Endothelial cell of umbilical vein (primary cell): ENCODE data around the gene PNKD. TPM values are rescaled to one million over a fixed set of nuclear protein-coding genes. Genes with fewer than 3 reads are reported as not detected.

ENCODE experiments used
- BruUV-seq: library from RNA; stranded (reverse); fragments of 400-500 nt; replicated peaks from 2 replicates; lab custom pipeline; 2021; lab: Mats Ljungman, UMichigan
- CTCF ChIA-PET: fragments of 300-600, 350-600 bp; sonication (Branson Sonifier 250); formaldehyde crosslinking; loops from one replicate; lab custom pipeline; 2021; ENCODE audit warnings: antibody characterized with exemption, inconsistent platforms; lab: Charles Lee
- POLR2A ChIA-PET: fragments of 300-600, 350-600 bp; sonication (Branson Sonifier 250); formaldehyde crosslinking; loops from one replicate; lab custom pipeline; 2021; ENCODE audit warnings: antibody characterized with exemption, inconsistent platforms; lab: Charles Lee
- DNase-seq: peaks from one replicate; pipeline ENCODE4 v3.0.0-alpha.2; 2011; ENCODE audit warnings: low read depth, low spot score
- FAIRE-seq: peaks from 2 replicates; lab custom pipeline; 2011; peaks lifted over from hg19 to GRCh38; lab: Jason Lieb, UNC
- H2AFZ ChIP-seq: 2 replicates; pipeline ENCODE4 v1.6.0; 2012; ENCODE audit warnings: low read depth, low read length, control low read depth, inconsistent platforms
- H3K27ac ChIP-seq: 2 replicates; pipeline ENCODE4 v1.5.1; 2011; ENCODE audit warnings: low read depth, mild to moderate bottlenecking, control low read depth, low read length, moderate library complexity; ENCODE audit not compliant: insufficient read depth
- H3K27me3 ChIP-seq, 2 experiments: 2 replicates each; pipeline versions ENCODE4 v1.6.0 to v1.6.1; 2011; ENCODE audit warnings: low read length in 2 of 2, mixed read lengths in 1 of 2; ENCODE audit not compliant: control insufficient read depth in 2 of 2, insufficient read depth in 2 of 2
- H3K36me3 ChIP-seq, 2 experiments: 2 replicates in 1 of 2; 3 replicates in 1 of 2; pipeline ENCODE4 v1.5.1; 2011; ENCODE audit warnings: low read length in 2 of 2, mild to moderate bottlenecking in 1 of 2, moderate library complexity in 1 of 2; ENCODE audit not compliant: control insufficient read depth in 2 of 2, insufficient read depth in 2 of 2; ENCODE audit errors: extremely low read depth in 1 of 2
- H3K4me1 ChIP-seq: 3 replicates; pipeline ENCODE4 v1.5.1; 2011; ENCODE audit warnings: mild to moderate bottlenecking, low read length; ENCODE audit not compliant: control insufficient read depth, insufficient read depth; ENCODE audit errors: extremely low read depth
- H3K4me2 ChIP-seq: 2 replicates; pipeline ENCODE4 v1.6.1; 2011; ENCODE audit warnings: low read length, control low read depth, mixed read lengths; ENCODE audit not compliant: insufficient read depth
- H3K4me3 ChIP-seq, 3 experiments: fragments of 200-600 bp in 1 of 3; sonication (generic), shearing (Covaris generic) in 1 of 3; replicated peaks in 1 of 3; 2 replicates each; pipeline ENCODE4 v1.5.1; 2011 to 2016; ENCODE audit warnings: control low read depth in 3 of 3, low read length in 3 of 3, mild to moderate bottlenecking in 2 of 3, inconsistent platforms in 1 of 3, low read depth in 1 of 3, moderate library complexity in 1 of 3; ENCODE audit not compliant: insufficient read depth in 1 of 3
- H3K79me2 ChIP-seq: 2 replicates; pipeline ENCODE4 v1.6.0; 2012; ENCODE audit warnings: low read length, inconsistent platforms; ENCODE audit not compliant: control insufficient read depth, insufficient read depth
- H3K9ac ChIP-seq: replicated peaks from 2 replicates; pipeline ENCODE3; 2011; ENCODE audit warnings: low read length, control low read depth; ENCODE audit not compliant: insufficient read depth; ENCODE audit errors: extremely low read depth
- H3K9me1 ChIP-seq: replicated peaks from 3 replicates; pipeline ENCODE4 v1.6.0; 2011; ENCODE audit warnings: mild to moderate bottlenecking, low read length; ENCODE audit not compliant: control insufficient read depth, insufficient read depth; ENCODE audit errors: extremely low read depth
- H3K9me3 ChIP-seq: replicated peaks from 2 replicates; pipeline ENCODE4 v1.5.1; 2012; ENCODE audit warnings: low read length, inconsistent platforms; ENCODE audit not compliant: control insufficient read depth, insufficient read depth
- H4K20me1 ChIP-seq: replicated peaks from 2 replicates; pipeline ENCODE3; 2011; ENCODE audit warnings: mild to moderate bottlenecking, low read length; ENCODE audit not compliant: control insufficient read depth, insufficient read depth; ENCODE audit errors: extremely low read depth
- EZH2 ChIP-seq: IDR thresholded peaks from 2 replicates; pipeline ENCODE4 v1.6.1; 2012; ENCODE audit warnings: borderline replicate concordance, low read depth, mild to moderate bottlenecking, moderate library complexity, low read length, inconsistent platforms; ENCODE audit not compliant: severe bottlenecking
- FOS ChIP-seq: IDR thresholded peaks from 2 replicates; pipeline ENCODE4 v1.6.1; 2011; ENCODE audit warnings: mild to moderate bottlenecking, low read length, moderate library complexity, borderline replicate concordance; ENCODE audit not compliant: insufficient read depth
- GATA2 ChIP-seq: IDR thresholded peaks from 2 replicates; pipeline ENCODE4 v1.7.0; 2011; ENCODE audit warnings: low read depth, mild to moderate bottlenecking, moderate library complexity, mixed read lengths, low read length; ENCODE audit not compliant: insufficient read length, insufficient read depth
- JUN ChIP-seq: IDR thresholded peaks from 2 replicates; pipeline ENCODE4 v1.6.1; 2011; ENCODE audit warnings: borderline replicate concordance, low read depth; ENCODE audit not compliant: insufficient read length, insufficient read depth
- MYC ChIP-seq: IDR thresholded peaks from one replicate; pipeline ENCODE4 v1.6.1; 2011; ENCODE audit warnings: mild to moderate bottlenecking, low read depth, low read length
- POLR2A ChIP-seq: IDR thresholded peaks from 2 replicates; pipeline ENCODE4 v1.6.1; 2012; ENCODE audit warnings: low read depth, mild to moderate bottlenecking, control low read depth, low read length
- POLR2AphosphoS5 ChIP-seq: IDR thresholded peaks from 2 replicates; pipeline ENCODE4 v1.6.1; 2012; ENCODE audit warnings: low read depth, mild to moderate bottlenecking, control low read depth, low read length, moderate library complexity; ENCODE audit not compliant: insufficient read depth
- dilution Hi-C: fragments of 300-500 bp; cut with MboI; formaldehyde crosslinking; loops from one replicate; pipeline ENCODE4 v1.15.0; 2019; ENCODE audit warnings: low sequenced_read_pairs; ENCODE audit not compliant: extremely low pct_ligation_motif_present
- intact Hi-C: fragments of 100-400 bp; cut with micrococcal nuclease; formaldehyde crosslinking; loops from one replicate; pipeline ENCODE4 v1.10.0; 2022
- polyA plus RNA-seq, 4 experiments: library from polyadenylated mRNA; depleted of rRNA in 3 of 4; stranded (reverse) in 3 of 4; unstranded in 1 of 4; fragments of >200 nt; gene quantifications; 2 replicates each; pipeline versions ENCODE4 v1.2.1 to v1.2.3, GENCODE V29; 2011 to 2012; ENCODE audit warnings: missing spikeins in 1 of 4
- total RNA-seq: library from RNA; stranded (reverse); gene quantifications from 2 replicates; pipeline ENCODE4 v1.2.3, GENCODE V29; 2021
- TF ChIP-seq, protein P1 (sequence below), 2 donors: IDR thresholded peaks; 1 replicate in 1 of 2; 2 replicates in 1 of 2; pipeline ENCODE4 v1.5.1; 2011; ENCODE audit warnings: low read length in 2 of 2, mild to moderate bottlenecking in 2 of 2, moderate library complexity in 2 of 2, control low read depth in 1 of 2, inconsistent platforms in 1 of 2, low read depth in 1 of 2; ENCODE audit not compliant: insufficient read depth in 1 of 2; ENCODE audit errors: extremely low read depth in 1 of 2
- TF ChIP-seq, protein P2 (sequence below): IDR thresholded peaks from 2 replicates; pipeline ENCODE4 v1.6.1; 2011; ENCODE audit not compliant: insufficient read depth, insufficient read length

PNKD gene
- total and polyA plus RNA-seq, 2 donors (not counting 3 experiments of a cell fraction or from before 2014, with no cell fraction given), result 56.1 to 88.3 TPM

DNA sequence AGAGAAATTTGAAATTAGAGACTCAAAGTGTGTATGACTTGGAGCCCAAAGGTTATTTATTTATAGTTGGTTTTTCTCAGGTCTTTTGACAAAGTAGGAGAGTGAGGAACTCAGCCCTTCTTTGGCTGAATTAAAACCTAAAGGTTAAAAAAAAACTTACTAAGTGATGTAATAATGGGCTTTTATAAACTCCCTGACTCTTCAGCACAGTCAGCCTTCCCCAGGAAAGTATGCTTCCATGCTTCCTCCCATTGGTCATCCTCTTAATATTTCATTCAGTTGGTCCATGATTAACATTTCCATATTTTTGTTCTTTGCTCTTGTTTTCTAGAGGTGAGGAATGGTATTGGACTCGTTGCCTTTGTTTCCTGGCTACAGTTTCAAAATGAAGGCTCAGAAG, 46.1 kb upstream of the PNKD start:
- dilution Hi-C loops, result no loop called here
- Histone ChIP-seq H3K27ac (no peak overlapping the region), H3K4me3 (no peak overlapping the region), H3K4me2 (no peak overlapping the region), H3K4me1 (peaks cover 61% of the 10 kb centered on the region), H4K20me1 (peaks cover 11% of the 10 kb centered on the region), H3K9me1 (no peaks in the 10 kb centered on the region), H3K27me3 (no peaks in the 10 kb centered on the region), H3K79me2 (peaks cover 80% of the 10 kb centered on the region), H3K36me3 (peaks cover 10 to 34% of the 10 kb centered on the region in 2 experiments), H3K9ac (no peak overlapping the region), H2AFZ (no peak overlapping the region), H3K9me3 (no peaks in the 10 kb centered on the region)
- DNase-seq (no peak), FAIRE-seq (no peak)
- no peak for TF ChIP-seq EZH2
- no peak for TF ChIP-seq JUN
- TF ChIP-seq GATA2, result no peak
- POLR2A ChIA-PET, result no interaction called here
- BruUV-seq, result no TSS peak
- CTCF ChIA-PET, result no interaction called here
- intact Hi-C loops, result no loop called here

DNA sequence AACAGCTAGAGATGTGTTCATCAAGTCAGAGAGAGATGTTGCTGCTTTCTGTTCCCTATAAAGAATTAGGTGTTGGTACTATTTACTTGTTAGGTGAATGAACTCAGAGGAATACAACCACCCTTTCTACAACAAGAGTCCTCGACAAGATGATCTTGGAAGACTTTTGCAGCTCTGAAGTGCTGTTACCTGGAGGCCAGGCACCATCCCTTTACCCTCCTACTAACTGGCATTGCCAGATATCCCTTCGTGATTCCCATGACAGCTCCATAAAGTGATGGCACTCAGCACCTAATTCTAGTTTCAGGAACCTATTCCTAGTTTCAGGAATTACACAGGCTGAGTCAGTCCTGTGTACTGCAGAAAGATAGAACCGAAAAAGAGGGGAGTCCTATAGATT, 43.4 kb upstream of the PNKD start:
- Histone ChIP-seq H3K27ac (no peak overlapping the region), H3K9me1 (no peaks in the 10 kb centered on the region), H4K20me1 (peaks cover 5% of the 10 kb centered on the region), H2AFZ (no peak overlapping the region), H3K79me2 (peaks cover 75% of the 10 kb centered on the region), H3K27me3 (no peaks in the 10 kb centered on the region), H3K9me3 (no peaks in the 10 kb centered on the region), H3K4me2 (no peak overlapping the region), H3K4me3 (no peak overlapping the region), H3K9ac (no peak overlapping the region), H3K4me1 (peaks cover 50% of the 10 kb centered on the region), H3K36me3 (peaks cover 25 to 36% of the 10 kb centered on the region in 2 experiments)
- dilution Hi-C loops, result no loop called here
- DNase-seq (no peak), FAIRE-seq (no peak)
- no TSS peak for BruUV-seq
- intact Hi-C loops, result loop anchor here (5.0 kb wide), 1 partner anchor 180 kb away; no protein-coding TSS in a partner anchor
- ChIA-PET CTCF (interaction anchor here (0.9 to 1.2 kb wide), 2 partner anchors 46 to 67 kb away, joined by 3 to 5 read pairs; no protein-coding TSS in a partner anchor), POLR2A (interaction anchor here (0.6 to 1.4 kb wide), 2 partner anchors 11 to 132 kb away, joined by 3 read pairs; partner anchors contain the start of gene ARPC2)
- TF ChIP-seq, protein P1, sequence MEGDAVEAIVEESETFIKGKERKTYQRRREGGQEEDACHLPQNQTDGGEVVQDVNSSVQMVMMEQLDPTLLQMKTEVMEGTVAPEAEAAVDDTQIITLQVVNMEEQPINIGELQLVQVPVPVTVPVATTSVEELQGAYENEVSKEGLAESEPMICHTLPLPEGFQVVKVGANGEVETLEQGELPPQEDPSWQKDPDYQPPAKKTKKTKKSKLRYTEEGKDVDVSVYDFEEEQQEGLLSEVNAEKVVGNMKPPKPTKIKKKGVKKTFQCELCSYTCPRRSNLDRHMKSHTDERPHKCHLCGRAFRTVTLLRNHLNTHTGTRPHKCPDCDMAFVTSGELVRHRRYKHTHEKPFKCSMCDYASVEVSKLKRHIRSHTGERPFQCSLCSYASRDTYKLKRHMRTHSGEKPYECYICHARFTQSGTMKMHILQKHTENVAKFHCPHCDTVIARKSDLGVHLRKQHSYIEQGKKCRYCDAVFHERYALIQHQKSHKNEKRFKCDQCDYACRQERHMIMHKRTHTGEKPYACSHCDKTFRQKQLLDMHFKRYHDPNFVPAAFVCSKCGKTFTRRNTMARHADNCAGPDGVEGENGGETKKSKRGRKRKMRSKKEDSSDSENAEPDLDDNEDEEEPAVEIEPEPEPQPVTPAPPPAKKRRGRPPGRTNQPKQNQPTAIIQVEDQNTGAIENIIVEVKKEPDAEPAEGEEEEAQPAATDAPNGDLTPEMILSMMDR (IDR thresholded peaks at IDR 0.05; ENCODE audit: extremely low read depth in 1 of 2, insufficient read depth in 1 of 2, low read depth in 1 of 2, low read length in 2 of 2), result no peak
- TF ChIP-seq GATA2 (no peak), JUN (no peak), FOS (no peak), POLR2AphosphoS5 (no peak), MYC (no peak), EZH2 (no peak), POLR2A (no peak)
- TF ChIP-seq, protein P2, sequence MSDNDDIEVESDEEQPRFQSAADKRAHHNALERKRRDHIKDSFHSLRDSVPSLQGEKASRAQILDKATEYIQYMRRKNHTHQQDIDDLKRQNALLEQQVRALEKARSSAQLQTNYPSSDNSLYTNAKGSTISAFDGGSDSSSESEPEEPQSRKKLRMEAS, result no peak
